Activated B cell treated with CpG ODN at 0.5 μM for 24 hours (primary cell): Measurements from ENCODE around the gene LRP3. TPM values are rescaled to one million over a fixed set of nuclear protein-coding genes. Genes with fewer than 3 reads are reported as not detected.
"Not testable (repeated sequence)": the region's sequence is repeated elsewhere in the genome, so short reads cannot be mapped to it uniquely, and the experiment has no call there.

Source experiments
- ATAC-seq: fragments of 200-7000 bp; cut with Tn5 transposase; one replicate; pipeline ENCODE4 v1.10.0; 2021; ENCODE audit warnings: low read depth, mild to moderate bottlenecking, moderate library complexity
- CTCF ChIA-PET: fragments of 350-600 bp; sonication (Branson Sonifier 250); formaldehyde crosslinking; loops from one replicate; lab custom pipeline; 2021; ENCODE audit warnings: antibody characterized with exemption; lab: Charles Lee
- POLR2A ChIA-PET: fragments of 350-600 bp; sonication (Branson Sonifier 250); formaldehyde crosslinking; loops from one replicate; lab custom pipeline; 2021; ENCODE audit warnings: antibody characterized with exemption; lab: Charles Lee
- DNase-seq: peaks from one replicate; pipeline ENCODE4 v3.0.0; 2022
- H3K27ac Mint-ChIP-seq: one replicate; pipeline ENCODE4 v1.8.0; 2020; ENCODE audit warnings: mixed read lengths
- H3K27me3 Mint-ChIP-seq: one replicate; pipeline ENCODE4 v1.8.0; 2021; ENCODE audit warnings: mixed read lengths
- H3K36me3 Mint-ChIP-seq: one replicate; pipeline ENCODE4 v1.8.0; 2021; ENCODE audit warnings: low read depth, mixed read lengths
- H3K4me1 Mint-ChIP-seq: one replicate; pipeline ENCODE4 v1.8.0; 2021; ENCODE audit warnings: mixed read lengths
- H3K4me3 Mint-ChIP-seq: one replicate; pipeline ENCODE4 v1.8.0; 2020; ENCODE audit warnings: mild to moderate bottlenecking, mixed read lengths
- H3K9me3 Mint-ChIP-seq: one replicate; pipeline ENCODE4 v1.8.0; 2020; ENCODE audit warnings: mixed read lengths
- CTCF ChIP-seq: fragments of 200-600 bp; IDR thresholded peaks from one replicate; pipeline ENCODE4 v1.8.0; 2022; ENCODE audit warnings: antibody characterized with exemption, mild to moderate bottlenecking
- intact Hi-C: fragments of 100-400 bp; cut with micrococcal nuclease; formaldehyde crosslinking; loops from one replicate; pipeline ENCODE4 v1.15.1; 2024
- total RNA-seq: library from RNA; stranded (reverse); gene quantifications from 2 replicates; pipeline ENCODE4 v1.2.3, GENCODE V29; 2022

Gene LRP3
- total RNA-seq, 1 donor from 2014 or later: not detected

DNA sequence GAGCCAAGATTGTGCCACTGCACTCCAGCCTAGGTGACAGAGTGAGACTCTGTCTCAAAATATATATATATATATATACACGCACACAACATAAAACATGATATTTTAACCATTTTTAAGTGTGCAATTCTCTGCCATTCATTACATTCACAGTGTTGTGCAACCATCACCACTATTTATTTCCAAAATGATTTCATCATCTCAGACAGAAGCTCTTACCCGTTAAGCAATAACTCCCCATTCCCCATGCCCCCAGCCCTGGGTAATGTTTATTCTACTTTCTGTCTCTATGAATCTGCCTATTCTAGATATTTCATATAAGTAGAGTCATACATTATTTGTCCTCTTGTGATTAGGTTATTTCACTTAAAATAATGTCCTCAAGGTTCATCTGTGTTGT, 42.0 kb upstream of the LRP3 start:
- intact Hi-C loops: no loop called here
- Mint-ChIP-seq H3K36me3 (no peaks in the 10 kb centered on the region), H3K4me3 (no peak overlapping the region), H3K27me3 (peaks cover 2% of the 10 kb centered on the region), H3K4me1 (no peaks in the 10 kb centered on the region), H3K9me3 (no peaks in the 10 kb centered on the region), H3K27ac (no peak overlapping the region)
- POLR2A ChIA-PET: interaction anchor here (2.0 kb wide), 1 partner anchor 24 kb away, joined by 7 read pairs; no protein-coding TSS in a partner anchor
- no peak for TF ChIP-seq CTCF
- ATAC-seq (no peak), DNase-seq (no peak)
- CTCF ChIA-PET: no interaction called here

GRCh38 chr19:33152625-33153024, 41.5 kb upstream of the LRP3 start:
- CTCF ChIA-PET: not testable (repeated sequence)
- POLR2A ChIA-PET: interaction anchor here (2.0 kb wide), 1 partner anchor 24 kb away, joined by 7 read pairs; no protein-coding TSS in a partner anchor

GRCh38 chr19:33154313-33154712, 39.8 kb upstream of the LRP3 start:
- CTCF ChIA-PET: interaction anchor here (1.0 kb wide), 1 partner anchor 30 kb away, joined by 3 read pairs; no protein-coding TSS in a partner anchor
- H3K4me1 Mint-ChIP-seq, H3K27me3 Mint-ChIP-seq, POLR2A ChIA-PET, intact Hi-C loops, ATAC-seq, H3K4me3 Mint-ChIP-seq, DNase-seq, H3K9me3 Mint-ChIP-seq, H3K36me3 Mint-ChIP-seq, H3K27ac Mint-ChIP-seq: not testable (repeated sequence)

More at GRCh38 chr19:33152625-33153024, 41.5 kb upstream of the LRP3 start:
- ATAC-seq, intact Hi-C loops, H3K9me3 Mint-ChIP-seq, H3K4me1 Mint-ChIP-seq, DNase-seq, H3K27ac Mint-ChIP-seq, H3K36me3 Mint-ChIP-seq, H3K4me3 Mint-ChIP-seq, H3K27me3 Mint-ChIP-seq: not testable (repeated sequence)

GRCh38 chr19:33156334-33156733, 37.8 kb upstream of the LRP3 start:
- Mint-ChIP-seq H3K27me3 (peaks cover 2% of the 10 kb centered on the region), H3K4me3 (no peak overlapping the region), H3K36me3 (no peaks in the 10 kb centered on the region), H3K27ac (no peak overlapping the region), H3K4me1 (peaks cover 7% of the 10 kb centered on the region), H3K9me3 (no peaks in the 10 kb centered on the region)
- ATAC-seq (no peak), DNase-seq (no peak)
- POLR2A ChIA-PET: interaction anchor here (0.8 kb wide), 1 partner anchor 68 kb away, joined by 4 read pairs; no protein-coding TSS in a partner anchor
- CTCF ChIA-PET: no interaction called here
- intact Hi-C loops: no loop called here
- no peak for TF ChIP-seq CTCF

- TF ChIP-seq CTCF: no peak
- ChIA-PET POLR2A (interaction anchor here (0.6 kb wide), 1 partner anchor 786 kb away, joined by 6 read pairs; no protein-coding TSS in a partner anchor), CTCF (interaction anchor here (0.8 kb wide), 1 partner anchor 14 kb away, joined by 4 read pairs; no protein-coding TSS in a partner anchor)
- Mint-ChIP-seq H3K36me3 (no peaks in the 10 kb centered on the region), H3K27ac (no peak overlapping the region), H3K9me3 (no peaks in the 10 kb centered on the region), H3K27me3 (peaks cover 2% of the 10 kb centered on the region), H3K4me3 (no peak overlapping the region), H3K4me1 (peaks cover 7% of the 10 kb centered on the region)
- ATAC-seq (no peak), DNase-seq (no peak)
- intact Hi-C loops: no loop called here
These were observed 36.2 kb upstream of the LRP3 start for GRCh38 chr19:33157906-33158305.

DNA sequence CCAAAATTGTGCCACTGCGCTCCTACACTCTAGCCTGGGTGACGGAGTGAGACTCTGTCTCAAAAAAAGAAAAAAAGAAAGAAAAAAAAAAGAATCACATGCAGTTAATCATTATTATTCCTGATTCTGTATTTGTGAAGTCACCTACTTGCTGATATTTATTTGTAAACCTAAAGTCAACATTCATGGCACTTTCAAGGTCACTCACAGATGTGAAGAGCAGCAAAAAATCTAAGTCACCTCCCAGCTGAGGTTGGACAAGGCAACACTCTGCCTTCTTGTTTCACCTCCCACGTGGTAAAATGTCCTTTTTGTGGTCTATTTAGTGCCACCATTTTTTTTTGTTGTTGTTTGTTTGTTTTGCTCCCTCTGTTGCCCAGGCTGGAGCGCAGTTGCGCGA, 35.8 kb upstream of the LRP3 start:
- Mint-ChIP-seq H3K27ac (no peak overlapping the region), H3K4me1 (peaks cover 7% of the 10 kb centered on the region), H3K9me3 (no peaks in the 10 kb centered on the region), H3K4me3 (no peak overlapping the region), H3K36me3 (no peaks in the 10 kb centered on the region), H3K27me3 (peaks cover 2% of the 10 kb centered on the region)
- ChIA-PET POLR2A (interaction anchor here (0.6 kb wide), 1 partner anchor 787 kb away, joined by 6 read pairs; no protein-coding TSS in a partner anchor), CTCF (interaction anchor here (0.8 kb wide), 1 partner anchor 14 kb away, joined by 4 read pairs; no protein-coding TSS in a partner anchor)
- DNase-seq (no peak), ATAC-seq (no peak)
- TF ChIP-seq CTCF: no peak
- intact Hi-C loops: no loop called here
